Panc1 (cell line): ENCODE results near the gene TADA1.
"Not testable (repeated sequence)": the region's sequence is repeated elsewhere in the genome, so short reads cannot be mapped to it uniquely, and the experiment has no call there.

ENCODE experiments used
- TCF7L2 ChIP-seq: IDR thresholded peaks from 2 replicates; pipeline ENCODE4 v1.6.1; 2011; ENCODE audit warnings: mild to moderate bottlenecking, low read depth, low read length, inconsistent platforms
- TF ChIP-seq, protein P1 (sequence below): fragments of 450-650 bp; IDR thresholded peaks from 2 replicates; pipeline ENCODE4 v1.5.1; 2017; ENCODE audit warnings: mild to moderate bottlenecking

- TF ChIP-seq, protein P1, sequence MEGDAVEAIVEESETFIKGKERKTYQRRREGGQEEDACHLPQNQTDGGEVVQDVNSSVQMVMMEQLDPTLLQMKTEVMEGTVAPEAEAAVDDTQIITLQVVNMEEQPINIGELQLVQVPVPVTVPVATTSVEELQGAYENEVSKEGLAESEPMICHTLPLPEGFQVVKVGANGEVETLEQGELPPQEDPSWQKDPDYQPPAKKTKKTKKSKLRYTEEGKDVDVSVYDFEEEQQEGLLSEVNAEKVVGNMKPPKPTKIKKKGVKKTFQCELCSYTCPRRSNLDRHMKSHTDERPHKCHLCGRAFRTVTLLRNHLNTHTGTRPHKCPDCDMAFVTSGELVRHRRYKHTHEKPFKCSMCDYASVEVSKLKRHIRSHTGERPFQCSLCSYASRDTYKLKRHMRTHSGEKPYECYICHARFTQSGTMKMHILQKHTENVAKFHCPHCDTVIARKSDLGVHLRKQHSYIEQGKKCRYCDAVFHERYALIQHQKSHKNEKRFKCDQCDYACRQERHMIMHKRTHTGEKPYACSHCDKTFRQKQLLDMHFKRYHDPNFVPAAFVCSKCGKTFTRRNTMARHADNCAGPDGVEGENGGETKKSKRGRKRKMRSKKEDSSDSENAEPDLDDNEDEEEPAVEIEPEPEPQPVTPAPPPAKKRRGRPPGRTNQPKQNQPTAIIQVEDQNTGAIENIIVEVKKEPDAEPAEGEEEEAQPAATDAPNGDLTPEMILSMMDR: not testable (repeated sequence)
- not testable (repeated sequence) for TF ChIP-seq TCF7L2
Measured at GRCh38 chr1:166878173-166878917, 2.3 kb upstream of the TADA1 start.
